Measurements from ENCODE around the gene NADK.
"Not testable (repeated sequence)": the region's sequence is repeated elsewhere in the genome, so short reads cannot be mapped to it uniquely, and the experiment has no call there.

Gene NADK

GRCh38 chr1:1752636-1753606 is 25.3 kb downstream of the NADK start:
- Histone ChIP-seq H3K36me3 (ENCODE audit: insufficient read depth, low read length) (peaks cover 26% of the 10 kb centered on the region), H3K27ac (ENCODE audit: low read depth, low read length) (no peak overlapping the region), H3K9me3 (ENCODE audit: low read length) (no peaks in the 10 kb centered on the region)

GRCh38 chr1:1752190-1752589 is 26.1 kb downstream of the NADK start:
- peaks cover 25% of the 10 kb centered on the region for H3K36me3 ChIP-seq (ENCODE audit: insufficient read depth, low read length)
- H3K9me3 ChIP-seq (ENCODE audit: low read length) = no peaks in the 10 kb centered on the region
- no peaks in the 10 kb centered on the region for H3K27me3 ChIP-seq (ENCODE audit: control insufficient read depth in 1 of 2, insufficient read depth in 2 of 2, low read length in 2 of 2)
- H3K4me3 ChIP-seq (ENCODE audit: low read depth in 1 of 2, low read length in 2 of 2) = no peak overlapping the region
- no peak overlapping the region for H3K9ac ChIP-seq (ENCODE audit: low read length)
- no peak overlapping the region for H3K27ac ChIP-seq (ENCODE audit: low read depth, low read length)
- H3K4me1 ChIP-seq (ENCODE audit: insufficient read depth, low read length) = no peaks in the 10 kb centered on the region

More at GRCh38 chr1:1752636-1753606, 25.3 kb downstream of the NADK start:
- Histone ChIP-seq H3K27me3 (ENCODE audit: control insufficient read depth in 1 of 2, insufficient read depth in 2 of 2, low read length in 2 of 2) (no peaks in the 10 kb centered on the region), H3K4me1 (ENCODE audit: insufficient read depth, low read length) (no peaks in the 10 kb centered on the region), H3K4me3 (ENCODE audit: low read depth in 1 of 2, low read length in 2 of 2) (no peak overlapping the region), H3K9ac (ENCODE audit: low read length) (no peak overlapping the region)

- peaks cover 14% of the 10 kb centered on the region for H3K36me3 ChIP-seq (ENCODE audit: insufficient read depth, low read length)
- H3K4me1 ChIP-seq (ENCODE audit: insufficient read depth, low read length); H3K27me3 ChIP-seq (ENCODE audit: control insufficient read depth in 1 of 2, insufficient read depth in 2 of 2, low read length in 2 of 2); H3K27ac ChIP-seq (ENCODE audit: low read depth, low read length); H3K9me3 ChIP-seq (ENCODE audit: low read length); H3K4me3 ChIP-seq (ENCODE audit: low read depth in 1 of 2, low read length in 2 of 2); H3K9ac ChIP-seq (ENCODE audit: low read length): not testable (repeated sequence)
Observed at GRCh38 chr1:1749941-1750340, 28.3 kb downstream of the NADK start.

- Histone ChIP-seq H3K9me3 (ENCODE audit: low read length) (no peaks in the 10 kb centered on the region), H3K36me3 (ENCODE audit: insufficient read depth, low read length) (peaks cover 6% of the 10 kb centered on the region), H3K4me3 (ENCODE audit: low read depth in 1 of 2, low read length in 2 of 2) (no peak overlapping the region), H3K9ac (ENCODE audit: low read length) (no peak overlapping the region), H3K27me3 (ENCODE audit: control insufficient read depth in 1 of 2, insufficient read depth in 2 of 2, low read length in 2 of 2) (no peaks in the 10 kb centered on the region), H3K4me1 (ENCODE audit: insufficient read depth, low read length) (no peaks in the 10 kb centered on the region), H3K27ac (ENCODE audit: low read depth, low read length) (no peak overlapping the region)
Observed at GRCh38 chr1:1748686-1749321, 29.5 kb downstream of the NADK start.

GRCh38 chr1:1746566-1746909 is 31.7 kb downstream of the NADK start:
- H3K27ac ChIP-seq (ENCODE audit: low read depth, low read length); H3K9ac ChIP-seq (ENCODE audit: low read length); H3K4me1 ChIP-seq (ENCODE audit: insufficient read depth, low read length); H3K4me3 ChIP-seq (ENCODE audit: low read depth in 1 of 2, low read length in 2 of 2); H3K27me3 ChIP-seq (ENCODE audit: control insufficient read depth in 1 of 2, insufficient read depth in 2 of 2, low read length in 2 of 2); H3K36me3 ChIP-seq (ENCODE audit: insufficient read depth, low read length); H3K9me3 ChIP-seq (ENCODE audit: low read length): not testable (repeated sequence)

- H3K27ac ChIP-seq (ENCODE audit: low read depth, low read length); H3K9ac ChIP-seq (ENCODE audit: low read length); H3K27me3 ChIP-seq (ENCODE audit: control insufficient read depth in 1 of 2, insufficient read depth in 2 of 2, low read length in 2 of 2); H3K9me3 ChIP-seq (ENCODE audit: low read length); H3K4me1 ChIP-seq (ENCODE audit: insufficient read depth, low read length); H3K4me3 ChIP-seq (ENCODE audit: low read depth in 1 of 2, low read length in 2 of 2); H3K36me3 ChIP-seq (ENCODE audit: insufficient read depth, low read length): not testable (repeated sequence)
Observed at GRCh38 chr1:1745651-1746565, 32.4 kb downstream of the NADK start.

- H3K4me3 ChIP-seq (ENCODE audit: low read depth in 1 of 2, low read length in 2 of 2); H3K27me3 ChIP-seq (ENCODE audit: control insufficient read depth in 1 of 2, insufficient read depth in 2 of 2, low read length in 2 of 2); H3K36me3 ChIP-seq (ENCODE audit: insufficient read depth, low read length); H3K9ac ChIP-seq (ENCODE audit: low read length); H3K27ac ChIP-seq (ENCODE audit: low read depth, low read length); H3K9me3 ChIP-seq (ENCODE audit: low read length); H3K4me1 ChIP-seq (ENCODE audit: insufficient read depth, low read length): not testable (repeated sequence)
Observed at GRCh38 chr1:1742529-1742928, 35.7 kb downstream of the NADK start.

GRCh38 chr1:1741013-1741412 is 37.3 kb downstream of the NADK start:
- H3K4me3 ChIP-seq (ENCODE audit: low read depth in 1 of 2, low read length in 2 of 2); H3K36me3 ChIP-seq (ENCODE audit: insufficient read depth, low read length); H3K27me3 ChIP-seq (ENCODE audit: control insufficient read depth in 1 of 2, insufficient read depth in 2 of 2, low read length in 2 of 2); H3K9ac ChIP-seq (ENCODE audit: low read length); H3K9me3 ChIP-seq (ENCODE audit: low read length); H3K4me1 ChIP-seq (ENCODE audit: insufficient read depth, low read length); H3K27ac ChIP-seq (ENCODE audit: low read depth, low read length): not testable (repeated sequence)

- H3K27ac ChIP-seq (ENCODE audit: low read depth, low read length); H3K4me1 ChIP-seq (ENCODE audit: insufficient read depth, low read length); H3K9me3 ChIP-seq (ENCODE audit: low read length); H3K27me3 ChIP-seq (ENCODE audit: control insufficient read depth in 1 of 2, insufficient read depth in 2 of 2, low read length in 2 of 2); H3K36me3 ChIP-seq (ENCODE audit: insufficient read depth, low read length); H3K4me3 ChIP-seq (ENCODE audit: low read depth in 1 of 2, low read length in 2 of 2); H3K9ac ChIP-seq (ENCODE audit: low read length): not testable (repeated sequence)
Observed at GRCh38 chr1:1738799-1739337, 39.4 kb downstream of the NADK start.

GRCh38 chr1:1737675-1738590 is 40.3 kb downstream of the NADK start:
- not testable (repeated sequence) for H3K4me3 ChIP-seq (ENCODE audit: low read depth in 1 of 2, low read length in 2 of 2); H3K4me1 ChIP-seq (ENCODE audit: insufficient read depth, low read length); H3K27ac ChIP-seq (ENCODE audit: low read depth, low read length); H3K9me3 ChIP-seq (ENCODE audit: low read length); H3K27me3 ChIP-seq (ENCODE audit: control insufficient read depth in 1 of 2, insufficient read depth in 2 of 2, low read length in 2 of 2); H3K36me3 ChIP-seq (ENCODE audit: insufficient read depth, low read length); H3K9ac ChIP-seq (ENCODE audit: low read length)
